Stomach (tissue), 9 donors: ENCODE results near the gene TELO2. TPM values are rescaled to one million over a fixed set of nuclear protein-coding genes. Genes with fewer than 3 reads are reported as not detected.

Experiments
- DNase-seq, 2 donors: peaks; one replicate each; pipeline versions ENCODE4 v3.0.0 to v3.0.0-alpha.2; 2013 to 2019
- H3K27ac ChIP-seq, 5 donors: fragments of 200-600 bp in 4 of 5; sonication (generic) in 4 of 5; one replicate each; pipeline ENCODE4 v1.5.1; 2013 to 2019; ENCODE audit warnings: mild to moderate bottlenecking in 1 of 5, moderate library complexity in 1 of 5
- H3K27me3 ChIP-seq, 3 donors: fragments of 200-600 bp; sonication (generic); one replicate each; pipeline ENCODE4 v1.5.1; 2017 to 2019; ENCODE audit warnings: mixed run types in 1 of 3
- H3K36me3 ChIP-seq, 4 donors: fragments of 200-600 bp; sonication (generic); 1 replicate in 3 of 4; 2 replicates in 1 of 4; pipeline ENCODE4 v1.5.1; 2016 to 2019
- H3K4me1 ChIP-seq, 4 donors: fragments of 200-600 bp; sonication (generic); one replicate each; pipeline ENCODE4 v1.5.1; 2016 to 2019
- H3K4me3 ChIP-seq, 4 donors: fragments of 200-600 bp; sonication (generic) in 3 of 4; one replicate each; pipeline ENCODE4 v1.5.1; 2016 to 2019; ENCODE audit warnings: mild to moderate bottlenecking in 1 of 4
- H3K9me3 ChIP-seq, 4 donors: fragments of 200-600 bp; sonication (generic); one replicate each; pipeline ENCODE4 v1.5.1; 2016 to 2019
- EP300 ChIP-seq: sonication (generic); formaldehyde crosslinking; IDR thresholded peaks from one replicate; pipeline ENCODE4 v1.6.1; 2017; ENCODE audit warnings: antibody characterized with exemption
- POLR2A ChIP-seq, 4 donors: fragments of 450-650 bp; IDR thresholded peaks; one replicate each; pipeline ENCODE4 v1.6.1; 2016; ENCODE audit warnings: antibody characterized with exemption in 4 of 4, control low read depth in 2 of 4, mild to moderate bottlenecking in 1 of 4, moderate library complexity in 1 of 4
- POLR2AphosphoS5 ChIP-seq, 3 donors: sonication (generic); formaldehyde crosslinking; IDR thresholded peaks; one replicate each; pipeline ENCODE4 v1.6.1; 2016; ENCODE audit warnings: antibody characterized with exemption in 3 of 3
- WGBS, 5 donors: extraction: QIAGEN DNeasy Blood & Tissue Kit in 3 of 5; methylation state at CpG; one replicate each; pipeline versions ENCODE4 v1.1.5 to v1.1.7; 2013 to 2018; 5-methylcytosine and 5-hydroxymethylcytosine counted together
- intact Hi-C: fragments of 100-400 bp; cut with DNase I; formaldehyde crosslinking; loops from one replicate; pipeline ENCODE4 v1.15.1; 2023; ENCODE audit warnings: low total_unique reads
- polyA plus RNA-seq, 3 donors: library from polyadenylated mRNA; stranded (reverse); fragments of 200-250 nt; gene quantifications; one replicate each; pipeline ENCODE4 v1.2.3, GENCODE V29; 2013
- total RNA-seq, 5 donors: library from RNA; depleted of rRNA; stranded (reverse); fragments of >200 nt; gene quantifications; one replicate each; pipeline versions ENCODE4 v1.1.0 to v1.2.3, GENCODE V29; 2014 to 2016
- TF ChIP-seq, protein P1 (sequence below), 7 experiments: fragments of 450-650 bp in 4 of 7; fragments of 200-600 bp in 3 of 7; sonication (generic) in 3 of 7; IDR thresholded peaks; one replicate each; pipeline ENCODE4 v1.5.1; 2016 to 2019; ENCODE audit warnings: antibody characterized with exemption in 7 of 7, control low read depth in 2 of 7, mild to moderate bottlenecking in 1 of 7
- donor health status: healthy with polysubstance abuse.
- donor health status: Bipolar disorder and iron deficiency.
- donor health status: healthy.

TELO2 gene
- total and polyA plus RNA-seq, 8 donors, result 12.4 to 107 (median 32.1) TPM

DNA sequence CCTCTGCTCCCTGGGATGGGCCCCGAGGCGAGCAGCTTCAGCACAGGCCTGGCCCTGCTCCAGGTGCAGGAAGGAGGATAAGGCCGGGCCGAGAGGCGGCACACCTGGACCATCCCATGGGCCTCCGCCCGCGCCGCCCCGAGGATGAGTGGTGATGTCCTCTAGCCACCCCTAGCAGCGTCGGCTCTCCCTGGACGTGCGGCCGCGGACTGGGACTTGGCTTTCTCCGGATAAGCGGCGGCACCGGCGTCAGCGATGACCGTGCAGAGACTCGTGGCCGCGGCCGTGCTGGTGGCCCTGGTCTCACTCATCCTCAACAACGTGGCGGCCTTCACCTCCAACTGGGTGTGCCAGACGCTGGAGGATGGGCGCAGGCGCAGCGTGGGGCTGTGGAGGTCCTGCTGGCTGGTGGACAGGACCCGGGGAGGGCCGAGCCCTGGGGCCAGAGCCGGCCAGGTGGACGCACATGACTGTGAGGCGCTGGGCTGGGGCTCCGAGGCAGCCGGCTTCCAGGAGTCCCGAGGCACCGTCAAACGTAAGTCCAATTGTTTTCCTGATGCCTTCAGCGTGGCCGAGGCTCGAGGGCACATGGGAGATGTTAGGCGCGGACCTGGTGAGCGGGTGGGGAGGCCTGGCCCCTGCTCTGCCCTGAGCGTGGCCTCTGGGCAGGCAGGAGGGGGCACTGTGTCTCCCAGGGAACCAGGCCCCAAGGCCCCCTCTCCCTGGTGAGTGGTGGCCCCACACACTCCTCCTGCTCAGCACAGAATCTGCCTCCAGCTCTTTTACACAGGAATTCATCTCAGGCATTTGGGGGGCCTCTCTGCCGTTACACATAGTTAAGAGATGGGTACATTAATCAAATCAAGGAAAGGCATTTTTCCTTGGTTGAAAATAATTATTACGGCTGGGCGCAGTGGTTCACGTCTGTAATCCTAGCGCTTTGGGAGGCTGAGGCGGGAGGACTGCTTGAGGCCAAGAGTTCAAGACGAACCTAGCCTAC, 41.2 kb downstream of the TELO2 start:
- WGBS, 5 donors, result 49 to 68% (median 59%) methylated on average over 15 to 57 of the region's 57 CpGs
- Histone ChIP-seq H3K27me3 (no peaks in the 10 kb centered on the region), H3K9me3 (no peaks in the 10 kb centered on the region), H3K27ac (peak overlapping the region; percentile 80 to 91 (median 89)), H3K36me3 (peaks cover 19 to 48% (median 34%) of the 10 kb centered on the region in 4 donors), H3K4me1 (peaks cover 22 to 75% (median 57%) of the 10 kb centered on the region in 4 donors), H3K4me3 (peak overlapping the region; percentile 52 to 55 (median 54))
- DNase-seq, result no peak
- no peak for TF ChIP-seq POLR2AphosphoS5 (IDR thresholded peaks at IDR 0.05)
- no peak for TF ChIP-seq POLR2A (IDR thresholded peaks at IDR 0.05)
- TF ChIP-seq EP300, result no peak
- TF ChIP-seq, protein P1, sequence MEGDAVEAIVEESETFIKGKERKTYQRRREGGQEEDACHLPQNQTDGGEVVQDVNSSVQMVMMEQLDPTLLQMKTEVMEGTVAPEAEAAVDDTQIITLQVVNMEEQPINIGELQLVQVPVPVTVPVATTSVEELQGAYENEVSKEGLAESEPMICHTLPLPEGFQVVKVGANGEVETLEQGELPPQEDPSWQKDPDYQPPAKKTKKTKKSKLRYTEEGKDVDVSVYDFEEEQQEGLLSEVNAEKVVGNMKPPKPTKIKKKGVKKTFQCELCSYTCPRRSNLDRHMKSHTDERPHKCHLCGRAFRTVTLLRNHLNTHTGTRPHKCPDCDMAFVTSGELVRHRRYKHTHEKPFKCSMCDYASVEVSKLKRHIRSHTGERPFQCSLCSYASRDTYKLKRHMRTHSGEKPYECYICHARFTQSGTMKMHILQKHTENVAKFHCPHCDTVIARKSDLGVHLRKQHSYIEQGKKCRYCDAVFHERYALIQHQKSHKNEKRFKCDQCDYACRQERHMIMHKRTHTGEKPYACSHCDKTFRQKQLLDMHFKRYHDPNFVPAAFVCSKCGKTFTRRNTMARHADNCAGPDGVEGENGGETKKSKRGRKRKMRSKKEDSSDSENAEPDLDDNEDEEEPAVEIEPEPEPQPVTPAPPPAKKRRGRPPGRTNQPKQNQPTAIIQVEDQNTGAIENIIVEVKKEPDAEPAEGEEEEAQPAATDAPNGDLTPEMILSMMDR (IDR thresholded peaks at IDR 0.05), result no peak
- intact Hi-C loops, result no loop called here

DNA sequence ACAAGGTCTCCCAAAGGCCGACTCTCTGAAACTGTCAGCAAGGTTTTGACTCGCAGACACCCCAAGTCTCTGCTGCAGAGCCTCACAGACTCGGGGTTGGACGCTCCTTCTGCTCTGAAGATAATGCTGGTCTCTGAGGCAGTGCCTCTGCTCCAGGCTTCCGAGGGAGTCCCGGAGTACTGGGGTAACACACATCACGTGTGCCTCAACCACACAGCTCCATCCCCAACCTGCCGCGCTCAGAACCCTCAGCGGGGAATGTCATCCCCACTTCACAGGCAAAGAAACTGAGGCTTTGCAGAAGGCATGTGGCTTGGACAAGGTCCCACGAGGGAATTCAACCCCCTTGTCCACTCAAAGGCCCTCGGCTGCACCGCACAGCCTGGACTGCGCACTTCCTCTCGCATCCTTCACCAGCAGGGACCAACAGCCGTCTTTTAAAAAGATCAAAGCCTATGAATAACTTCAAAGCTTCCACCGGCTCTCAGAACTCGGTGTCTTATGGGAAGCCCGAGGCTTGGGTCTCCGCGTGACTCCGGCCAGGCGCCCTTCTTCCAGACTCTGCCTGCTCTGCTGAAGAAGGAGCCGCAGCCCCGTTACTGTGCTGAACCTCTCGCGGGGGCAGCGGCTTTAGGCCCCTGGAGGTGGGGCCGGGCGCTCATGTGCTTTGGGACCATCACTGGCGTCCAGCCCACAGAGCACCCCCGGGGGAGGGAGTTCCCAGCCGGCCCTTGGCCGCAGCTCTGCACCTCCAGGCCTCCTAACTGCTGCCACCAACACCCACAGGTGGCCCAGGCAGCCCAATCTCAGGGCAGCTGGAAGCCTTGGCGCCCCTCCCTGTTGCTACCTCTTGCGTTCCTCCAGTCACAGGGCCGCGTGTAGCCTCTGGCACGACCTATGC, 42.5 kb downstream of the TELO2 start:
- H3K36me3 ChIP-seq, result peaks cover 22 to 61% (median 46%) of the 10 kb centered on the region in 4 donors
- H3K4me3 ChIP-seq, result peak overlapping the region; percentile 52 to 55 (median 54)
- intact Hi-C loops, result no loop called here
- no peak for TF ChIP-seq POLR2A (IDR thresholded peaks at IDR 0.05)
- no peak for TF ChIP-seq POLR2AphosphoS5 (IDR thresholded peaks at IDR 0.05)
- TF ChIP-seq EP300, result no peak
- TF ChIP-seq, protein P1 (IDR thresholded peaks at IDR 0.05), result no peak
- DNase-seq, result no peak
- H3K4me1 ChIP-seq, result peaks cover 22 to 77% (median 57%) of the 10 kb centered on the region in 4 donors
- 65 to 74% (median 71%) methylated on average over 20 to 39 of the region's 39 CpGs for WGBS, 5 donors
- peak overlapping the region in 4 of 5 donors; percentile 86 to 91 (median 90) for H3K27ac ChIP-seq
- no peaks in the 10 kb centered on the region for H3K9me3 ChIP-seq
- no peaks in the 10 kb centered on the region for H3K27me3 ChIP-seq

DNA sequence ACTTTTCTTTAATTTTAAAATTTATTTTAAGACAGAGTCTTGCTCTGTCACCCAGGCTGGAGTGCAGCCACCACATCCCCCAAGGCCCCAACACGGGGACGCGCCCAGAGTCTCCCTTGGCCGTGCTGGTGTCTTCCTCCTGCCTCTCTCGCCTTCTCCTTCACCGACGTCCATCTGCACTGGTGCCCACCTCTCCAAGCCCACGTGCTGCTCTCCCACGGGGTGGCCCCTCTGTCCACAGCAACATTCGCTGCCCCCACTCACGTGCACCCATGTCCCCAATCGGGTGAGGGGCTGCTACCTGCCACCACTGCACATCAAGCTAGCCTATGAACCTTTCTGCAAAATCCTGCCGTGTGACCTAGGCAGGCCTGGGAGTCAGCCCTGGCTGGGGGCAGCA, 43.4 kb downstream of the TELO2 start:
- Histone ChIP-seq H3K27ac (peak overlapping the region in 4 of 5 donors; percentile 44 to 91 (median 90)), H3K27me3 (no peaks in the 10 kb centered on the region), H3K4me1 (peaks cover 18 to 69% (median 51%) of the 10 kb centered on the region in 4 donors), H3K36me3 (peaks cover 26 to 70% (median 53%) of the 10 kb centered on the region in 4 donors), H3K4me3 (peak overlapping the region; percentile 52 to 55 (median 54)), H3K9me3 (no peaks in the 10 kb centered on the region)
- intact Hi-C loops, result no loop called here
- TF ChIP-seq EP300 (no peak), POLR2A (IDR thresholded peaks at IDR 0.05) (no peak), POLR2AphosphoS5 (IDR thresholded peaks at IDR 0.05) (no peak)
- TF ChIP-seq, protein P1 (IDR thresholded peaks at IDR 0.05), result no peak
- WGBS, 5 donors, result 72 to 85% (median 81%) methylated on average over 13 of the region's 13 CpGs
- DNase-seq, result no peak

DNA sequence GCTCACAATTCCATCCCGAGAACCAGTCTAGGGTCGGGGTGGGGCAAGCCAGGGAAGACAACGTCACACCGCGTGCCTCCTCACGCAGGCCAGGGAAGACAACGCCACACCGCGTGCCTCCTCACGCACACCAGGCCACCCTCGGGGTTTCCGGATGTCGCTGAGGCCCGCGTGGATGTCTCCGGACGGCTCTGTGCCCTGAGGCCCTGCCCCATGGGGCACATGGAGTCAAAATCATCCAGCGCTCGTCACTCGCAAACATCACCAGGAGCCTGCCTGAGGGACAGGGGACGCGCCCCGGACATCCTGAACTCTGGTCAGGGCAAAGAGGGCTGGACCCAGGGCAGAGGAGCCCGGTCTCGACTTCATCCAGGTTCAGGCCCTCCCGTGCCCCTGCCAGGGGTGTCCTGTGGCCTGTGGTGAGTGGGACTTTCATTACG, 44.0 kb downstream of the TELO2 start:
- intact Hi-C loops, result no loop called here
- Histone ChIP-seq H3K4me1 (peaks cover 12 to 69% (median 51%) of the 10 kb centered on the region in 4 donors), H3K9me3 (no peaks in the 10 kb centered on the region), H3K36me3 (peaks cover 26 to 76% (median 59%) of the 10 kb centered on the region in 4 donors), H3K4me3 (peak overlapping the region in 3 of 4 donors; percentile 52 to 55 (median 55)), H3K27ac (peak overlapping the region in 4 of 5 donors; percentile 44 to 91 (median 90)), H3K27me3 (no peaks in the 10 kb centered on the region)
- WGBS, 5 donors, result 82 to 93% (median 87%) methylated on average over 19 to 27 of the region's 27 CpGs
- peak in 1 of 3 donors; percentile 3 for TF ChIP-seq POLR2AphosphoS5 (IDR thresholded peaks at IDR 0.05)
- TF ChIP-seq EP300, result no peak
- no peak for TF ChIP-seq POLR2A (IDR thresholded peaks at IDR 0.05)
- DNase-seq, result no peak
